ENCODE measurements around the gene TIMP3.

- no peak for TF ChIP-seq CTCF (conservative IDR thresholded peaks at IDR 0.05 in 1 of 2, IDR thresholded peaks at IDR 0.05 in 1 of 2; ENCODE audit: low read depth in 1 of 2, low read length in 2 of 2)
- no peak for TF ChIP-seq EZH2 (IDR thresholded peaks at IDR 0.05; ENCODE audit: low read length, missing control alignments)
Observed at GRCh38 chr22:32811788-32812545, 10.5 kb downstream of the TIMP3 start.
